ENCODE results near the gene CRYBB3. TPM values are rescaled to one million over a fixed set of nuclear protein-coding genes. Genes with fewer than 3 reads are reported as not detected.
A peak's percentile ranks its signal among the peaks of the same experiment; 100 is the strongest.
"Not testable (repeated sequence)": the region's sequence is repeated elsewhere in the genome, so short reads cannot be mapped to it uniquely, and the experiment has no call there.

CRYBB3 gene
- total RNA-seq, 6 experiments from 2014 or later, result 0.40 to 0.70 (median 0.69) TPM; not detected in 3

GRCh38 chr22:25232301-25232700, 32.6 kb downstream of the CRYBB3 start:
- Histone ChIP-seq H3K4me1 (no peaks in the 10 kb centered on the region), H3K27ac (no peak overlapping the region), H3K36me3 (no peaks in the 10 kb centered on the region), H3K27me3 (no peaks in the 10 kb centered on the region), H3K9me3 (no peaks in the 10 kb centered on the region), H3K4me3 (no peak overlapping the region)
- peak in 2 of 4 donors; percentile 22 to 77 for ATAC-seq
- intact Hi-C loops (cut with DNase I), result no loop called here
- no peak for TF ChIP-seq CTCF (IDR thresholded peaks at IDR 0.05)
- no peak for TF ChIP-seq POLR2A (IDR thresholded peaks at IDR 0.05)
- 55% methylated on average over 2 of the region's 5 CpGs for WGBS (ENCODE audit: insufficient coverage, low coverage, low lambda C conversion rate, missing lambda C conversion rate)
- DNase-seq, result no peak

- H3K4me3 ChIP-seq; H3K9me3 ChIP-seq; H3K36me3 ChIP-seq; H3K27me3 ChIP-seq; H3K27ac ChIP-seq; ATAC-seq; DNase-seq; intact Hi-C loops (cut with DNase I); H3K4me1 ChIP-seq: not testable (repeated sequence)
Observed at GRCh38 chr22:25233706-25234105, 34.0 kb downstream of the CRYBB3 start.

GRCh38 chr22:25235547-25236290, 36.1 kb downstream of the CRYBB3 start:
- Histone ChIP-seq H3K4me3 (no peak overlapping the region), H3K36me3 (no peaks in the 10 kb centered on the region), H3K9me3 (no peaks in the 10 kb centered on the region), H3K27ac (no peak overlapping the region), H3K27me3 (no peaks in the 10 kb centered on the region), H3K4me1 (no peaks in the 10 kb centered on the region)
- intact Hi-C loops (cut with DNase I), result no loop called here
- TF ChIP-seq POLR2A (IDR thresholded peaks at IDR 0.05) (no peak), CTCF (IDR thresholded peaks at IDR 0.05) (peak; percentile 58 to 80 (median 72))
- 17% methylated on average over 18 of the region's 30 CpGs for WGBS (ENCODE audit: insufficient coverage, low coverage, low lambda C conversion rate, missing lambda C conversion rate)
- ATAC-seq (peak; percentile 97 to 100 (median 98)), DNase-seq (peak; percentile 85 to 88 (median 87))

- Histone ChIP-seq H3K9me3 (no peaks in the 10 kb centered on the region), H3K27me3 (no peaks in the 10 kb centered on the region), H3K27ac (no peak overlapping the region), H3K4me3 (no peak overlapping the region), H3K4me1 (no peaks in the 10 kb centered on the region), H3K36me3 (no peaks in the 10 kb centered on the region)
- TF ChIP-seq CTCF (IDR thresholded peaks at IDR 0.05) (no peak), POLR2A (IDR thresholded peaks at IDR 0.05) (no peak)
- intact Hi-C loops (cut with DNase I), result no loop called here
- WGBS (ENCODE audit: insufficient coverage, low coverage, low lambda C conversion rate, missing lambda C conversion rate), result 82% methylated on average over 6 of the region's 6 CpGs
- ATAC-seq, result no peak
- DNase-seq, result no peak
Observed at GRCh38 chr22:25236417-25236816, 36.8 kb downstream of the CRYBB3 start.

GRCh38 chr22:25237503-25237902, 37.8 kb downstream of the CRYBB3 start:
- H3K4me3 ChIP-seq, result no peak overlapping the region
- H3K4me1 ChIP-seq, result no peaks in the 10 kb centered on the region
- H3K9me3 ChIP-seq, result no peaks in the 10 kb centered on the region
- intact Hi-C loops (cut with DNase I), result no loop called here
- peak in 1 of 4 donors; percentile 16 for ATAC-seq
- no peaks in the 10 kb centered on the region for H3K36me3 ChIP-seq
- no peak overlapping the region for H3K27ac ChIP-seq
- no peaks in the 10 kb centered on the region for H3K27me3 ChIP-seq
- 85% methylated on average over 3 of the region's 4 CpGs for WGBS (ENCODE audit: insufficient coverage, low coverage, low lambda C conversion rate, missing lambda C conversion rate)
- no peak for TF ChIP-seq CTCF (IDR thresholded peaks at IDR 0.05)
- no peak for TF ChIP-seq POLR2A (IDR thresholded peaks at IDR 0.05)
- no peak for DNase-seq

GRCh38 chr22:25238058-25238457, 38.4 kb downstream of the CRYBB3 start:
- H3K36me3 ChIP-seq; H3K9me3 ChIP-seq; H3K27me3 ChIP-seq; H3K27ac ChIP-seq; intact Hi-C loops (cut with DNase I); H3K4me1 ChIP-seq; H3K4me3 ChIP-seq; ATAC-seq; DNase-seq: not testable (repeated sequence)
- WGBS (ENCODE audit: insufficient coverage, low coverage, low lambda C conversion rate, missing lambda C conversion rate), result 34% methylated on average over 3 of the region's 9 CpGs

GRCh38 chr22:25255169-25255568, 55.5 kb downstream of the CRYBB3 start:
- 25% methylated on average over 1 of the region's 1 CpG for WGBS (ENCODE audit: insufficient coverage, low coverage, low lambda C conversion rate, missing lambda C conversion rate)
- H3K36me3 ChIP-seq; H3K4me1 ChIP-seq; DNase-seq; intact Hi-C loops (cut with DNase I); H3K27ac ChIP-seq; H3K9me3 ChIP-seq; ATAC-seq; H3K4me3 ChIP-seq; H3K27me3 ChIP-seq: not testable (repeated sequence)

All from right lobe of liver (tissue), 6 donors.